Measurements from ENCODE around the gene XAB2. TPM values are rescaled to one million over a fixed set of nuclear protein-coding genes. Genes with fewer than 3 reads are reported as not detected.

XAB2 gene
- total and polyA plus RNA-seq, 12 donors: 7.1 to 121 (median 44.3) TPM

- Histone ChIP-seq H3K4me3 (no peak overlapping the region), H3K27me3 (no peaks in the 10 kb centered on the region), H3K9me3 (replicated peaks in 1 of 3) (no peaks in the 10 kb centered on the region), H3K4me1 (replicated peaks in 1 of 2) (no peaks in the 10 kb centered on the region), H3K36me3 (replicated peaks in 1 of 2) (no peaks in the 10 kb centered on the region), H3K27ac (no peak overlapping the region)
- DNase-seq: no peak
- intact Hi-C loops (cut with DNase I): no loop called here
- WGBS, 4 donors: 89 to 92% (median 91%) methylated on average over 6 to 25 of the region's 25 CpGs
- no peak for TF ChIP-seq CTCF (IDR thresholded peaks at IDR 0.05)
- no peak for TF ChIP-seq POLR2A (IDR thresholded peaks at IDR 0.05)
Measured at GRCh38 chr19:7607874-7608560, 21.3 kb downstream of the XAB2 start.

- no peak overlapping the region for H3K4me3 ChIP-seq
- 78 to 94% (median 86%) methylated on average over 3 to 10 of the region's 10 CpGs for WGBS, 4 donors
- H3K36me3 ChIP-seq (replicated peaks in 1 of 2): no peaks in the 10 kb centered on the region
- no peaks in the 10 kb centered on the region for H3K27me3 ChIP-seq
- no peaks in the 10 kb centered on the region for H3K9me3 ChIP-seq (replicated peaks in 1 of 3)
- intact Hi-C loops (cut with DNase I): no loop called here
- H3K4me1 ChIP-seq (replicated peaks in 1 of 2): peaks cover 0 to 4% of the 10 kb centered on the region in 2 donors
- TF ChIP-seq POLR2A (IDR thresholded peaks at IDR 0.05) (no peak), CTCF (IDR thresholded peaks at IDR 0.05) (no peak)
- DNase-seq: no peak
- H3K27ac ChIP-seq: no peak overlapping the region
Measured at GRCh38 chr19:7607212-7607873, 22.0 kb downstream of the XAB2 start.

- Histone ChIP-seq H3K4me3 (no peak overlapping the region), H3K27me3 (no peaks in the 10 kb centered on the region), H3K9me3 (replicated peaks in 1 of 3) (no peaks in the 10 kb centered on the region), H3K4me1 (replicated peaks in 1 of 2) (peaks cover 0 to 7% of the 10 kb centered on the region in 2 donors), H3K27ac (no peak overlapping the region), H3K36me3 (replicated peaks in 1 of 2) (no peaks in the 10 kb centered on the region)
- intact Hi-C loops (cut with DNase I): no loop called here
- DNase-seq: no peak
- 88 to 94% (median 90%) methylated on average over 6 to 17 of the region's 17 CpGs for WGBS, 4 donors
- TF ChIP-seq CTCF (IDR thresholded peaks at IDR 0.05): no peak
- TF ChIP-seq POLR2A (IDR thresholded peaks at IDR 0.05): no peak
Measured at GRCh38 chr19:7606289-7606688, 23.1 kb downstream of the XAB2 start.

- intact Hi-C loops (cut with DNase I): no loop called here
- WGBS, 4 donors: 70 to 78% (median 76%) methylated on average over 14 of the region's 14 CpGs
- no peak for DNase-seq
- no peaks in the 10 kb centered on the region for H3K9me3 ChIP-seq (replicated peaks in 1 of 3)
- no peak overlapping the region for H3K27ac ChIP-seq
- H3K4me1 ChIP-seq (replicated peaks in 1 of 2): peaks cover 0 to 7% of the 10 kb centered on the region in 2 donors
- no peak overlapping the region for H3K4me3 ChIP-seq
- no peaks in the 10 kb centered on the region for H3K36me3 ChIP-seq (replicated peaks in 1 of 2)
- no peaks in the 10 kb centered on the region for H3K27me3 ChIP-seq
- TF ChIP-seq CTCF (IDR thresholded peaks at IDR 0.05) (no peak), POLR2A (IDR thresholded peaks at IDR 0.05) (no peak)
Measured at GRCh38 chr19:7605490-7606222, 23.7 kb downstream of the XAB2 start.

All from adrenal gland (tissue), 12 donors.